Measurements from ENCODE around the gene ACOX1. TPM values are rescaled to one million over a fixed set of nuclear protein-coding genes. Genes with fewer than 3 reads are reported as not detected.

The ACOX1 gene
- total and polyA plus RNA-seq, 2 experiments from 2014 or later: 17.4 to 36.3 TPM

DNA sequence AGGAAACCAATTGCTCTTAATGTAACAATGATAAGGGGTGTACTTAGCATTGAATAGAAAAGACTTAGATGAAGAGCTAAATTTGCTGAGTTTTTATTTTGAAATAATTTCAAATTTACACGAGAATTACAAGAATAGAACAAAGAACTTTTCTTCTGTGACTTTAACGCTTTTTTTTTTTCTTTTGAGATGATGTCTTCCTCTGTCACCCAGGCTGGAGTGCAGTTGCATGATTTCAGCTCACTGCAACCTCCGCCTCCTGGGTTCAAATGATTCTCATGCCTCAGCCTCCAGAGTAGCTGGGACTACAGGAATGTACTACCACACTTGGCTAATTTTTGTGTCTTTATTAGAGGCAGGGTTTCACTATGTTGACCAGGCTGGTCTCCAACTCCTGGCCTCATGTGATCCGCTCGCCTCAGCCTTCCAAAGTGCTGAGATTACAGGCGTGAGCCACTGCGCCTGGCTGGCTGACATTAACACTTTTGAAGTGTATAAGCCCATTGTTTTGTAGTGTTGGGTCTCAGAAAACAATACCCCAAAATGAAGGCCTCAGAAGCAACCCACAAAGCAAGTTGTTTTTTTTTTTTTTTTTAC is 2.2 kb upstream of the ACOX1 start:
- 30 to 32% methylated on average over 7 of the region's 7 CpGs for WGBS, 2 experiments (ENCODE audit: low coverage in 1 of 2, low lambda C conversion rate in 2 of 2, missing lambda C conversion rate in 2 of 2)

DNA sequence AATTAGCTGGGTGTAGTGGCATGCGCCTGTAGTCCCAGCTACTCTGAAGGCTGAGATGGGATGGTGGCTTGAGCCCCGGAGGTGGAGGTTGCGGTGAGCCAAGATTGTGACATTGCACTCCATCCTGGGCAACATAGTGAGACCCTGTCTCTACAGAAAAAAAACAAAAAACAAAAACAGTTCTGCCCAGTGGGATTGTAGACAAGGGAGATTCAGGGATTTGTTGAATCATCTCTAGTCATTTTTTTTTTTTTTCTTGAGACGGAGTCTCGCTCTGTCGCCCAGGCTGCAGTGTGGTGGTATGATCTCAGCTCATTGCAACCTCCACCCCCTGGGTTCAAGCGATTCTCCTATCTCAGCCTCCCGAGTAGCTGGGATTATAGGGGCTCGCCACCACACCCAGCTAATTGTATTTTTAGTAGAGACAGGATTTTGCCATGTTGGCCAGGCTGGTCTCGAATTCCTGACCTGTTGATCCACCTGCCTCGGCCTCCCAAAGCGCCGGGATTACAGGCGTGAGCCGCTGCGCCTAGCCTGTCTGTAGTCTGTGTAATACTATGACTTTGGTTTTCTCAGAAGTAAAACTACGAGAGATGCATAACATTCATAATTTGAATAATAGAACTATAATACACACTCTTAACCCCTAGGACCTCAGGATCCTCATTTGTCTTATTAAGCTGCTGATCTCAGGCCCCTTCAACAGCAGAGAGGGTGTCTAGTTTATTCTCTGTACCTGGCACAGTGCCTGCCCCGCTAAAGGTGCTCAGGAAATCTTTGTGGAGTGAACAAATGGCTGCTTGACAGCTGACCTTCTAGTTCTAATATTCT is 1.4 kb upstream of the ACOX1 start:
- Histone ChIP-seq H3K79me2 (ENCODE audit: insufficient read depth) (peaks cover 46% of the 10 kb centered on the region), H2AFZ (peak overlapping the region; percentile 85)
- 47% methylated on average over 18 of the region's 18 CpGs for WGBS, 2 experiments (ENCODE audit: low coverage in 1 of 2, low lambda C conversion rate in 2 of 2, missing lambda C conversion rate in 2 of 2)

More for the DNA sequence above, 2.2 kb upstream of the ACOX1 start:
- no peaks in the 10 kb centered on the region for H3K9me3 ChIP-seq (ENCODE audit: low read depth)
- no peaks in the 10 kb centered on the region for H4K20me1 ChIP-seq (ENCODE audit: insufficient read depth)
- peak overlapping the region; percentile 39 for H2AFZ ChIP-seq
- H3K9ac ChIP-seq: peak overlapping the region; percentile 95
- no peaks in the 10 kb centered on the region for H3K27me3 ChIP-seq (replicated peaks; ENCODE audit: insufficient read depth)
- peaks cover 48% of the 10 kb centered on the region for H3K4me1 ChIP-seq (ENCODE audit: insufficient read depth)
- no peaks in the 10 kb centered on the region for H3K36me3 ChIP-seq (ENCODE audit: low read depth)
- peak; percentile 32 for DNase-seq
- peak overlapping the region; percentile 88; the same call in 1 of the 2 replicates for H3K4me3 ChIP-seq
- H3K4me2 ChIP-seq (ENCODE audit: unreplicated experiment): peak overlapping the region; percentile 90
- H3K79me2 ChIP-seq (ENCODE audit: insufficient read depth): peaks cover 39% of the 10 kb centered on the region
- in situ Hi-C loops (cut with MboI): no loop called here
- TF ChIP-seq EZH2 (IDR thresholded peaks at IDR 0.05; ENCODE audit: insufficient read depth, poor library complexity, severe bottlenecking) (no peak), EZH2phosphoT487 (IDR thresholded peaks at IDR 0.05; ENCODE audit: insufficient read depth, low read depth) (no peak)
- peaks cover 43% of the 10 kb centered on the region for H3F3A ChIP-seq (ENCODE audit: insufficient read depth)
- H3K9me2 ChIP-seq (ENCODE audit: insufficient read depth): no peaks in the 10 kb centered on the region
- peak overlapping the region; percentile 99 for H3K27ac ChIP-seq

DNA sequence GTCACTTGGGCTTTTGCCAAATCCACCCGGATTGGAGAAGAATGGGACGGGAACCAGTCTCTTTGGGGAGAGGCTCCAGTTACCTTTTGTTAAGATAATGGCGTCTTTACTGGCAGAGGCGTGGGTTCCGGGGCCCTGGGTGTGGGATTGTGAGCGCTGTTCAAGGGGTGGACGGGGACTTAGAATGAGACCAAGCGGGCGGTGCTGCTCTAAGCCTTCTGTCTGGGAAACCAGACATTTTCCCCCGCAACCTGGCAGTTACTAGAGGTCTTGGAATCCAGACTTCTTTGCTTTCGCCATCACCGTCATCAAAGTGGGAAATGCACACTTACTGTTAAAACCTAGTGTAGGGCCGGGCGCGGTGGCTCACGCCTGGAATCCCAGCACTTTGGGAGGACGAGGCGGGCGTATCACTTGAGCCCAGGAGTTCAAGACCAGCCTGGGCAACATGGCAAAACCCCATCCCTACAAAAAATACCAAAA is 780 bp upstream of the ACOX1 start:
- TF ChIP-seq EZH2 (IDR thresholded peaks at IDR 0.05; ENCODE audit: insufficient read depth, poor library complexity, severe bottlenecking) (no peak), EZH2phosphoT487 (IDR thresholded peaks at IDR 0.05; ENCODE audit: insufficient read depth, low read depth) (no peak)
- Histone ChIP-seq H3F3A (ENCODE audit: insufficient read depth) (peaks cover 43% of the 10 kb centered on the region), H4K20me1 (ENCODE audit: insufficient read depth) (no peaks in the 10 kb centered on the region), H3K27me3 (replicated peaks; ENCODE audit: insufficient read depth) (no peaks in the 10 kb centered on the region), H3K4me3 (peak overlapping the region; percentile 88), H3K4me1 (ENCODE audit: insufficient read depth) (peaks cover 56% of the 10 kb centered on the region), H3K9ac (peak overlapping the region; percentile 95), H3K9me2 (ENCODE audit: insufficient read depth) (no peaks in the 10 kb centered on the region), H3K4me2 (ENCODE audit: unreplicated experiment) (peak overlapping the region; percentile 90), H3K36me3 (ENCODE audit: low read depth) (no peaks in the 10 kb centered on the region), H3K9me3 (ENCODE audit: low read depth) (no peaks in the 10 kb centered on the region), H2AFZ (peak overlapping the region; percentile 85), H3K27ac (peak overlapping the region; percentile 99), H3K79me2 (ENCODE audit: insufficient read depth) (peaks cover 45% of the 10 kb centered on the region)
- 0 to 2% methylated on average over 19 of the region's 19 CpGs for WGBS, 2 experiments (ENCODE audit: low coverage in 1 of 2, low lambda C conversion rate in 2 of 2, missing lambda C conversion rate in 2 of 2)
- DNase-seq: peak; percentile 91
- in situ Hi-C loops (cut with MboI): no loop called here

More for the DNA sequence above, 1.4 kb upstream of the ACOX1 start:
- H3K4me1 ChIP-seq (ENCODE audit: insufficient read depth): peaks cover 56% of the 10 kb centered on the region
- peak overlapping the region; percentile 99 for H3K27ac ChIP-seq
- no peaks in the 10 kb centered on the region for H3K27me3 ChIP-seq (replicated peaks; ENCODE audit: insufficient read depth)
- peak overlapping the region; percentile 88 for H3K4me3 ChIP-seq
- H3K9me3 ChIP-seq (ENCODE audit: low read depth): no peaks in the 10 kb centered on the region
- peak overlapping the region; percentile 95 for H3K9ac ChIP-seq
- peak overlapping the region; percentile 90 for H3K4me2 ChIP-seq (ENCODE audit: unreplicated experiment)
- no peaks in the 10 kb centered on the region for H3K9me2 ChIP-seq (ENCODE audit: insufficient read depth)
- H3K36me3 ChIP-seq (ENCODE audit: low read depth): no peaks in the 10 kb centered on the region
- no peaks in the 10 kb centered on the region for H4K20me1 ChIP-seq (ENCODE audit: insufficient read depth)
- peak; percentile 60 for DNase-seq
- H3F3A ChIP-seq (ENCODE audit: insufficient read depth): peaks cover 43% of the 10 kb centered on the region
- TF ChIP-seq EZH2 (IDR thresholded peaks at IDR 0.05; ENCODE audit: insufficient read depth, poor library complexity, severe bottlenecking) (no peak), EZH2phosphoT487 (IDR thresholded peaks at IDR 0.05; ENCODE audit: insufficient read depth, low read depth) (no peak)
- in situ Hi-C loops (cut with MboI): no loop called here

DNA sequence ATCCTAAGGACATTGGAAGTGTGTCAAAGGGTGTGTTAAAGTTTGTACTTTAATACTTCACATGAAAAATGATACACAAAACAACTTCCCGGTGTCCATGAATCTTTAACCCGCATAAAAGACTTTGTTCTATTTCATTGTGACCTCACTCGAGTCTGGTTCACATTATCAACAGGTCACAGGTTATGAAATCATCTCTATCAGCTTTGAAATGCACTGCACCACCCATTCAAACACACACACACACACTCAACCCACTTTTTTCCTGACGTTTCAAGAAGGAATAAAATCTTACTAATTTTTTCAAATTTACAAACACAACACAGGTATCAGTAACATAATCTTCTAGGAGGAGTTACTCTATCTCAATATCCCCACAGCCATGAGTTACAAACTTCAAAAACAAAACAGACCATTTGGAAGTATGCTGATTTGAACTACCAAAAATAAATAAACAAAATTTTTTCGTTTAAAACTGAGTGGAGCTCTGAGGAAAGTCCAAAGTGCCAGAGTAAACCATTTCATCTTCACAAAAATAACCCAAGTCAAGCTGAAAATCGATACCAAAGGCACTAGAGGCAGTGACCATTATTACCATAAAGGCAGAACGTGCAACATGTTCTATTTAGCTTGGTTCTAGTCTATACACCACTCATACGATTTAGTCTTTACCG is 2.7 kb downstream of the ACOX1 start:
- H3K9ac ChIP-seq: peak overlapping the region; percentile 47
- H3K27me3 ChIP-seq (replicated peaks; ENCODE audit: insufficient read depth): no peaks in the 10 kb centered on the region
- H3K4me3 ChIP-seq: peak overlapping the region; percentile 51
- TF ChIP-seq EZH2 (IDR thresholded peaks at IDR 0.05; ENCODE audit: insufficient read depth, poor library complexity, severe bottlenecking) (no peak), EZH2phosphoT487 (IDR thresholded peaks at IDR 0.05; ENCODE audit: insufficient read depth, low read depth) (no peak)
- DNase-seq: peak; percentile 50
- H3K79me2 ChIP-seq (ENCODE audit: insufficient read depth): peaks cover 77% of the 10 kb centered on the region
- H3K4me2 ChIP-seq (ENCODE audit: unreplicated experiment): peak overlapping the region; percentile 77
- no peak overlapping the region for H2AFZ ChIP-seq
- in situ Hi-C loops (cut with MboI): no loop called here
- no peaks in the 10 kb centered on the region for H4K20me1 ChIP-seq (ENCODE audit: insufficient read depth)
- 13 to 18% methylated on average over 9 of the region's 9 CpGs for WGBS, 2 experiments (ENCODE audit: low coverage in 1 of 2, low lambda C conversion rate in 2 of 2, missing lambda C conversion rate in 2 of 2)
- H3K4me1 ChIP-seq (ENCODE audit: insufficient read depth): peaks cover 29% of the 10 kb centered on the region
- no peaks in the 10 kb centered on the region for H3K9me2 ChIP-seq (ENCODE audit: insufficient read depth)
- H3K36me3 ChIP-seq (ENCODE audit: low read depth): no peaks in the 10 kb centered on the region
- H3K27ac ChIP-seq: peak overlapping the region; percentile 15; the same call in 1 of the 2 replicates
- H3K9me3 ChIP-seq (ENCODE audit: low read depth): no peaks in the 10 kb centered on the region
- peaks cover 16% of the 10 kb centered on the region for H3F3A ChIP-seq (ENCODE audit: insufficient read depth)

Data from GM23248 (cell line).